ENCODE results near the gene PAFAH2.
"Not testable (repeated sequence)": the region's sequence is repeated elsewhere in the genome, so short reads cannot be mapped to it uniquely, and the experiment has no call there.

DNA sequence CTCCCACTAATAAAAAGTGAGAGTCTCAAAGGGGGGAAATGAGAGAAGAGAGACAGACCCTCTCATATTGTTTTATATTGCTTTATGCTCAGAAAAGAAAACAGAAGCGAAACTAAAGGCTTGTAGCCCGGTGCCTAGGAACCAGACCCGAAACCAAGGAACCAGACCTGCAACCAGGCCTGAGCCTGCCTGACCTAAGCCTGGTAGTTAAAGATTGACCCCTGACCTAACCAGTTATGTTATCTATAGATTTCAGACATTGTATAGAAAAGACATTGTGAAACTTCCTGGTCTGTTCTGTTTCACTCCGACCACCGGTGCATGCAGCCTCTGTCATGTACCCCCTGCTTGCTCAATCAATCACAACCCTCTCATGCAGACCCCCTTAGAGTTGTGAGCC is 54.4 kb downstream of the PAFAH2 start:
- TF ChIP-seq, protein P1, sequence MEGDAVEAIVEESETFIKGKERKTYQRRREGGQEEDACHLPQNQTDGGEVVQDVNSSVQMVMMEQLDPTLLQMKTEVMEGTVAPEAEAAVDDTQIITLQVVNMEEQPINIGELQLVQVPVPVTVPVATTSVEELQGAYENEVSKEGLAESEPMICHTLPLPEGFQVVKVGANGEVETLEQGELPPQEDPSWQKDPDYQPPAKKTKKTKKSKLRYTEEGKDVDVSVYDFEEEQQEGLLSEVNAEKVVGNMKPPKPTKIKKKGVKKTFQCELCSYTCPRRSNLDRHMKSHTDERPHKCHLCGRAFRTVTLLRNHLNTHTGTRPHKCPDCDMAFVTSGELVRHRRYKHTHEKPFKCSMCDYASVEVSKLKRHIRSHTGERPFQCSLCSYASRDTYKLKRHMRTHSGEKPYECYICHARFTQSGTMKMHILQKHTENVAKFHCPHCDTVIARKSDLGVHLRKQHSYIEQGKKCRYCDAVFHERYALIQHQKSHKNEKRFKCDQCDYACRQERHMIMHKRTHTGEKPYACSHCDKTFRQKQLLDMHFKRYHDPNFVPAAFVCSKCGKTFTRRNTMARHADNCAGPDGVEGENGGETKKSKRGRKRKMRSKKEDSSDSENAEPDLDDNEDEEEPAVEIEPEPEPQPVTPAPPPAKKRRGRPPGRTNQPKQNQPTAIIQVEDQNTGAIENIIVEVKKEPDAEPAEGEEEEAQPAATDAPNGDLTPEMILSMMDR (IDR thresholded peaks at IDR 0.05; ENCODE audit: low read depth, low read length): not testable (repeated sequence)
- TF ChIP-seq EZH2phosphoT487 (IDR thresholded peaks at IDR 0.05; ENCODE audit: low read depth): not testable (repeated sequence)
